ENCODE measurements around the gene PRICKLE1. TPM values are rescaled to one million over a fixed set of nuclear protein-coding genes. Genes with fewer than 3 reads are reported as not detected.

PRICKLE1 gene
- total RNA-seq, 1 donor from 2014 or later = 9.4 TPM

DNA sequence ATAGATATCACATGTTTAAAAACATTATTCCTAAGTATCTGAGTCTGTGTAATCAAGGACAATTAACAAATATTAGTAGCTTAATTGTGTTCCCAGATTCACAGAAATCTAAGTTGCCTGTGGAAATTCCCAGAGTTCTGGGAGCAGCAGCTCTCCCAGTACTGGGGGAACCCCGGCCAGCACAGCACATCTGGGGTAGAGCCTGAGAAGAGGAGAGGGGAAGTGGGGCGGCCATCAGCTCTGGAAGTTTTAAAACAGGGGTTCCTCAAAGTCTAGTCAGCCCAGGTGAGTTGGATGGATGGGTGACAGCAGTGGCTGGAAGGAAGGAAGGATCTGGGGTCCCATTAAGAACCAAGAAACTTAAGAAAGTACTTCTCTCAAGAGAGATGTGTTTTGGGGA lies 24.6 kb downstream of the PRICKLE1 start:
- TF ChIP-seq, protein P1, sequence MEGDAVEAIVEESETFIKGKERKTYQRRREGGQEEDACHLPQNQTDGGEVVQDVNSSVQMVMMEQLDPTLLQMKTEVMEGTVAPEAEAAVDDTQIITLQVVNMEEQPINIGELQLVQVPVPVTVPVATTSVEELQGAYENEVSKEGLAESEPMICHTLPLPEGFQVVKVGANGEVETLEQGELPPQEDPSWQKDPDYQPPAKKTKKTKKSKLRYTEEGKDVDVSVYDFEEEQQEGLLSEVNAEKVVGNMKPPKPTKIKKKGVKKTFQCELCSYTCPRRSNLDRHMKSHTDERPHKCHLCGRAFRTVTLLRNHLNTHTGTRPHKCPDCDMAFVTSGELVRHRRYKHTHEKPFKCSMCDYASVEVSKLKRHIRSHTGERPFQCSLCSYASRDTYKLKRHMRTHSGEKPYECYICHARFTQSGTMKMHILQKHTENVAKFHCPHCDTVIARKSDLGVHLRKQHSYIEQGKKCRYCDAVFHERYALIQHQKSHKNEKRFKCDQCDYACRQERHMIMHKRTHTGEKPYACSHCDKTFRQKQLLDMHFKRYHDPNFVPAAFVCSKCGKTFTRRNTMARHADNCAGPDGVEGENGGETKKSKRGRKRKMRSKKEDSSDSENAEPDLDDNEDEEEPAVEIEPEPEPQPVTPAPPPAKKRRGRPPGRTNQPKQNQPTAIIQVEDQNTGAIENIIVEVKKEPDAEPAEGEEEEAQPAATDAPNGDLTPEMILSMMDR (conservative IDR thresholded peaks at IDR 0.05) = no peak
- peak overlapping the region; percentile 39 for H3K27ac Mint-ChIP-seq (ENCODE audit: unreplicated experiment)
- no peaks in the 10 kb centered on the region for H3K9me3 Mint-ChIP-seq
- H3K36me3 Mint-ChIP-seq (ENCODE audit: low read depth) = no peaks in the 10 kb centered on the region
- peaks cover 29% of the 10 kb centered on the region for H3K4me1 Mint-ChIP-seq
- DNase-seq (ENCODE audit: low read depth, low spot score) = no peak
- H3K27me3 Mint-ChIP-seq (ENCODE audit: low read depth) = no peaks in the 10 kb centered on the region
- H3K4me3 Mint-ChIP-seq = no peak overlapping the region

DNA sequence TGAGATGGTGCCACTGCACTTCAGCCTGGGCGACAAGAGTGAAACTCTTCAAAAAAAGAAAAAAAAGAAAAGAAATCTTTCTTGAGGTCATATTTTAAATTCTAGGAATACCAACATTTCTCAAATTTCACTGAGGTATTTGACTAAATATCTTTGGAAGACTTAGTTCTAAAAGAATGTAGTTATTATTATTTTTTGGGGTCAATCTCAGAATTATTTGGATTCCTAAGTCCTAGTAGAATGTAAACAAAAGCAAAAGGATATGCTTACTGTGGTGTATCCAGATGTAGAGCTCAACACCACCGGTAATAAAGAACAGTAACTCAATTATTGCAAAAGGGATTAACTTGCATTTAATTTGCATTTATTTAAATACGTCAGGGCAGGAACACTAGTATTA lies 25.0 kb downstream of the PRICKLE1 start:
- H3K36me3 Mint-ChIP-seq (ENCODE audit: low read depth) = no peaks in the 10 kb centered on the region
- H3K4me1 Mint-ChIP-seq = peaks cover 25% of the 10 kb centered on the region
- H3K4me3 Mint-ChIP-seq = no peak overlapping the region
- DNase-seq (ENCODE audit: low read depth, low spot score) = no peak
- no peaks in the 10 kb centered on the region for H3K27me3 Mint-ChIP-seq (ENCODE audit: low read depth)
- no peaks in the 10 kb centered on the region for H3K9me3 Mint-ChIP-seq
- TF ChIP-seq, protein P1 (conservative IDR thresholded peaks at IDR 0.05) = no peak
- no peak overlapping the region for H3K27ac Mint-ChIP-seq (ENCODE audit: unreplicated experiment)

DNA sequence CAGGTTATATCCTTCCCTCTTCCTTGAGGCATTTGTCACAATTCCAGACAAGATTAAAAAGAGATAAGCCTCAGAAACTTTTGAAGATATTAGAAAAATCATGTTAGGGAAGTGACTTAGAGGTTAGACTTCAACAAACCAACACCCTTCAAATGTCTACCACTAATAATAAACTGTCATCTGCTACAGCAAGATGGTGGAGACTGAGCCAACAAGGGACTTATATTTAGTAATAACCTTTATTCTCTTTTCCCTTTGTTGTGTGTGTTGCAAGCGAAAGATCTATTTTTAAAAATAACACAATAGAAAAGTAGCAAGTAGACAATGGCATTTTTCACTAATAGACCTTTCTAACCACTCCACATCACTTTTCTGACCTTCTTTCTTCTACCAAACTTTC lies 28.6 kb downstream of the PRICKLE1 start:
- Mint-ChIP-seq H3K27ac (ENCODE audit: unreplicated experiment) (no peak overlapping the region), H3K4me3 (no peak overlapping the region), H3K4me1 (peaks cover 24% of the 10 kb centered on the region), H3K27me3 (ENCODE audit: low read depth) (no peaks in the 10 kb centered on the region), H3K9me3 (no peaks in the 10 kb centered on the region), H3K36me3 (ENCODE audit: low read depth) (no peaks in the 10 kb centered on the region)
- no peak for DNase-seq (ENCODE audit: low read depth, low spot score)
- TF ChIP-seq, protein P1 (conservative IDR thresholded peaks at IDR 0.05) = no peak

DNA sequence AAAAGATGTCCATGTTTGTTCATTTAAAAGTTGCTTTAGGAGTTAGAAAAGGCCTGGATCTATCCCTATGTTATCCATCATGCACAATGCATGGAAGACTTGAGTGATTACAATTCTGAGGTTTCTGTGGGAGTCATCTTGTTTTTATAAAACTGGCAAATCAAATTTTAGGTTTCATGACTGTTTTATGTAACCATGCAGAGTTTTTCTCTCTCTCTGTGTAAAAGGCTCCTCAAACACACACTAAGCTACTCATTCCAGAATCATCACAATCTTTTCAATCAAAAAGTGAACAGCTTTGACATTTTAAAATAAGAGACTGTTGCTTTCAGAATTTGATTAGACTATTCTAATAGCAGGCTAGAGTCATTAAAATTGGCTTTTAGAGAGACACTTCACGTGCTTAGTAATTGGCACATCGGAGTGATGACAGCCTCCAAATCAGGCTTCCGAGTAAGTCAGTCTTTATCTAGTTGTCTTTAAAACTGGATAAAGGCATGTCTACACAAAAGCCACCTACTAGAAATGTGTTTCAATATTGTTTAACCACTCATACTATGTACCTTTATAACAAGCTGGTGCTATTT lies 31.9 kb downstream of the PRICKLE1 start:
- Mint-ChIP-seq H3K4me3 (no peak overlapping the region), H3K9me3 (no peaks in the 10 kb centered on the region), H3K27ac (ENCODE audit: unreplicated experiment) (no peak overlapping the region), H3K36me3 (ENCODE audit: low read depth) (no peaks in the 10 kb centered on the region), H3K4me1 (peaks cover 14% of the 10 kb centered on the region), H3K27me3 (ENCODE audit: low read depth) (no peaks in the 10 kb centered on the region)
- TF ChIP-seq, protein P1 (conservative IDR thresholded peaks at IDR 0.05) = no peak
- no peak for DNase-seq (ENCODE audit: low read depth, low spot score)

DNA sequence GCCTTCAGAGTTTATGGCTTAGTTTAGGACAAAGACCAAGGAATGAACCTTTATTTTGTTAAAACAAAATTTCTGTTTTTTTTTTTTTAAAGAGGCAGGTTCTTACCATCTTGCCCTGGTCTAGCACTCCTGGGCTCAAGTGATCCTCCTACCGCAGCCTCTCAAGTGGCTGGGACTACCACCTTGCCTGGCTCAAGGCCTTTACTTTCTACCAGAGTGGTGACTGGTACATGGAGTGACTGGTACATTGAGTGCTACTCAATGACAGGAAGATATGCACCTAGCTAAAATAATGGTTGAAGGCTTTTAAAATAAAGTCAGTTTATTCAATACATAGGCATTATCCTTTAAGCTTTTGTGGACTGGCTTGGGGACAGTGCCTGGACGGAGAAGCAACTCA lies 32.6 kb downstream of the PRICKLE1 start:
- TF ChIP-seq, protein P1 (conservative IDR thresholded peaks at IDR 0.05) = no peak
- no peaks in the 10 kb centered on the region for H3K36me3 Mint-ChIP-seq (ENCODE audit: low read depth)
- H3K9me3 Mint-ChIP-seq = no peaks in the 10 kb centered on the region
- no peaks in the 10 kb centered on the region for H3K27me3 Mint-ChIP-seq (ENCODE audit: low read depth)
- H3K4me1 Mint-ChIP-seq = peaks cover 18% of the 10 kb centered on the region
- H3K4me3 Mint-ChIP-seq = no peak overlapping the region
- H3K27ac Mint-ChIP-seq (ENCODE audit: unreplicated experiment) = no peak overlapping the region
- DNase-seq (ENCODE audit: low read depth, low spot score) = no peak
